HL-60 (cell line): Measurements from ENCODE around the gene PPP2R5E.

Source experiments
- DNase-seq, 2 experiments: peaks; one replicate each; pipeline ENCODE4 v3.0.0-alpha.2; 2010 to 2020; ENCODE audit warnings: low read depth in 1 of 2, low spot score in 1 of 2
- H3K27ac ChIP-seq: fragments of 250-450 bp; sonication (Bioruptor Pico); replicated peaks from 2 replicates; pipeline ENCODE4 v1.5.1; 2020; ENCODE audit warnings: mild to moderate bottlenecking, moderate library complexity
- H3K27me3 ChIP-seq: fragments of 250-450 bp; sonication (Bioruptor Pico); 2 replicates; pipeline ENCODE4 v1.5.1; 2021; ENCODE audit warnings: mild to moderate bottlenecking, moderate library complexity; ENCODE audit not compliant: insufficient read depth, poor library complexity, severe bottlenecking
- H3K4me3 ChIP-seq: replicated peaks from 2 replicates; pipeline ENCODE4 v1.5.1; 2011; ENCODE audit warnings: mild to moderate bottlenecking, control low read depth, low read length; ENCODE audit not compliant: insufficient read depth
- GABPA ChIP-seq: IDR thresholded peaks from 2 replicates; pipeline ENCODE4 v1.6.1; 2012; ENCODE audit warnings: low read depth
- POLR2AphosphoS5 ChIP-seq: IDR thresholded peaks from 2 replicates; pipeline ENCODE4 v1.6.1; 2012; ENCODE audit warnings: low read depth
- REST ChIP-seq: IDR thresholded peaks from 2 replicates; pipeline ENCODE4 v1.6.1; 2012; ENCODE audit warnings: low read depth; ENCODE audit not compliant: insufficient replicate concordance
- SPI1 ChIP-seq: IDR thresholded peaks from 2 replicates; pipeline ENCODE4 v1.6.1; 2012; ENCODE audit warnings: low read depth, mild to moderate bottlenecking, borderline replicate concordance
- TF ChIP-seq, protein P1 (sequence below): IDR thresholded peaks from one replicate; pipeline ENCODE4 v1.5.1; 2011; ENCODE audit warnings: low read length, control low read depth, inconsistent platforms; ENCODE audit not compliant: insufficient read depth

Gene PPP2R5E

DNA sequence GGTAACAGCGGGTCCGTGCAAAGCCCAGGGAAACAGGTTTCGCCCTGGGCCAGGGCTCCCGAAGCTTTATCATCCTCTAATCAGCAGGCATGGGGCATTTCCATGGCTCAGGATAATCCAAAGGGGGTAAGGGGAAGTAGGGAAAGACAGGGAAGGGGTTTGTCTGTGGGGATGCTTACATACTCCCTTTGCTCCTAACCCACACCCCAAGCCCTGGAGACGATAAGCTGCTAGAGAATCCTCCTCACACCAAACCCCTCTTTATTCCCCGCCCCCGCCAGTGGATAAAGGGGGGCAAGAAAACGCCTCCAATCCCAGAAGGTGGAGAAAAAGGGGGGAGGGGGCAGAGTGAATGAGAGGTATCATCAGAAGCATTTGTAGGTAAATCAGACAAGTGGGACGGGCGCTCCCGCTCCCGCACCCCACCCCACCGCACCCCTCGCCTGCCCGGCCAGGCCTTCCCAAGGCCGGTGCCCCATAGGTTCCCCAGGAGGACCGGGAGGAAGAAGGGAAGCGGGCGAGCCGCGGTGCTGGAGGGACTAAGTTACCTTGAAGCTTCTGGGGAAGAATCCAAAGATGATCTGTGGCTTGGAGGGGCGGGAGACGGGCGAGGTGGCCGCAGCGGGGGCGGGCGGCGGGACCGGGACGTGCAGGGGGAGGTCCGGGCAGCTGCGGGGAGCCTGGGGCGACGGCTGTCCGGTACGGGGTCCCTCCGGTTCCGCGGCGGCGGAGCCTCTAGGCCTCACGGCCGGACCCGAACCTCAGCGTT is 762 bp downstream of the PPP2R5E start:
- peak overlapping the region; percentile 93 for H3K4me3 ChIP-seq
- no peaks in the 10 kb centered on the region for H3K27me3 ChIP-seq
- peak in 1 of 2 experiments; percentile 4 for DNase-seq
- TF ChIP-seq, protein P1, sequence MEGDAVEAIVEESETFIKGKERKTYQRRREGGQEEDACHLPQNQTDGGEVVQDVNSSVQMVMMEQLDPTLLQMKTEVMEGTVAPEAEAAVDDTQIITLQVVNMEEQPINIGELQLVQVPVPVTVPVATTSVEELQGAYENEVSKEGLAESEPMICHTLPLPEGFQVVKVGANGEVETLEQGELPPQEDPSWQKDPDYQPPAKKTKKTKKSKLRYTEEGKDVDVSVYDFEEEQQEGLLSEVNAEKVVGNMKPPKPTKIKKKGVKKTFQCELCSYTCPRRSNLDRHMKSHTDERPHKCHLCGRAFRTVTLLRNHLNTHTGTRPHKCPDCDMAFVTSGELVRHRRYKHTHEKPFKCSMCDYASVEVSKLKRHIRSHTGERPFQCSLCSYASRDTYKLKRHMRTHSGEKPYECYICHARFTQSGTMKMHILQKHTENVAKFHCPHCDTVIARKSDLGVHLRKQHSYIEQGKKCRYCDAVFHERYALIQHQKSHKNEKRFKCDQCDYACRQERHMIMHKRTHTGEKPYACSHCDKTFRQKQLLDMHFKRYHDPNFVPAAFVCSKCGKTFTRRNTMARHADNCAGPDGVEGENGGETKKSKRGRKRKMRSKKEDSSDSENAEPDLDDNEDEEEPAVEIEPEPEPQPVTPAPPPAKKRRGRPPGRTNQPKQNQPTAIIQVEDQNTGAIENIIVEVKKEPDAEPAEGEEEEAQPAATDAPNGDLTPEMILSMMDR: no peak
- no peak for TF ChIP-seq SPI1
- no peak for TF ChIP-seq REST
- no peak for TF ChIP-seq GABPA
- no peak for TF ChIP-seq POLR2AphosphoS5
- peak overlapping the region; percentile 79 for H3K27ac ChIP-seq

DNA sequence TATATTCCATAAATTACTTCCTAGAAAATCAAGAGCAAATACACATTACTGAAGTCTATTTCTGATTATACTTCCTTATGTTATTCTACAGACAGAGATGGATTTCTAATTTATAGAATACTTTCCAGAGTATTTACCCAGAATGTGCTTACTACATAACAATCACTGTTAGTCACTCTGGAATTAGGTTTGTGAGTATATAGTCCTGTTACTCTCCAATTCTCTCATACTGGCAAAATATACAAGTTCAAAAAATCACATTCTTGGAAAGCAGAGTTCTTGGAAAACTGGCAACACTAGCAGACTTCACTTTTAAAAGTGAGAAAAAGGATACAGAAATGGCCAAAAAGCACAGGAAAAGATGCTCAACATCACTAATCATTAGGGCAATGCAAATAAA is 7.3 kb downstream of the PPP2R5E start:
- H3K27ac ChIP-seq: no peak overlapping the region
- DNase-seq: no peak
- no peak overlapping the region for H3K4me3 ChIP-seq
- no peaks in the 10 kb centered on the region for H3K27me3 ChIP-seq
- no peak for TF ChIP-seq POLR2AphosphoS5
- TF ChIP-seq REST: no peak
- TF ChIP-seq GABPA: no peak
- TF ChIP-seq, protein P1: no peak
- TF ChIP-seq SPI1: no peak

GRCh38 chr14:63533474-63533873 is 9.7 kb downstream of the PPP2R5E start:
- no peak overlapping the region for H3K4me3 ChIP-seq
- TF ChIP-seq REST (no peak), GABPA (no peak), POLR2AphosphoS5 (no peak), SPI1 (no peak)
- TF ChIP-seq, protein P1: no peak
- DNase-seq: no peak
- H3K27me3 ChIP-seq: no peaks in the 10 kb centered on the region
- H3K27ac ChIP-seq: no peak overlapping the region
